Measurements from ENCODE around the gene NTNG2.

NTNG2 gene

GRCh38 chr9:132161743-132162184 lies at the start of gene NTNG2:
Gene NTNG2, plus strand, starts transcription at chr9:132162058. Its CDS starts 4,774 bp downstream, at chr9:132166832.
- no peak for TF ChIP-seq CTCF (conservative IDR thresholded peaks at IDR 0.05)
- H3K27ac ChIP-seq, result peak within 1 kb of the TSS; percentile 70; the same call in 1 of the 2 replicates

- H3K27ac ChIP-seq, result no peak overlapping the region; the same call in 1 of the 2 replicates
- TF ChIP-seq CTCF (conservative IDR thresholded peaks at IDR 0.05), result no peak
Observed at GRCh38 chr9:132114102-132114707, 47.7 kb upstream of the NTNG2 start.

- TF ChIP-seq CTCF (conservative IDR thresholded peaks at IDR 0.05), result no peak
- H3K27ac ChIP-seq, result no peak overlapping the region
Observed at GRCh38 chr9:132116583-132116982, 45.3 kb upstream of the NTNG2 start.

GRCh38 chr9:132117694-132118093 lies 44.2 kb upstream of the NTNG2 start:
- H3K27ac ChIP-seq, result no peak overlapping the region
- TF ChIP-seq CTCF (conservative IDR thresholded peaks at IDR 0.05), result no peak

- no peak for TF ChIP-seq CTCF (conservative IDR thresholded peaks at IDR 0.05)
- no peak overlapping the region for H3K27ac ChIP-seq
Observed at GRCh38 chr9:132121021-132121420, 40.8 kb upstream of the NTNG2 start.

GRCh38 chr9:132124800-132125199 lies 37.1 kb upstream of the NTNG2 start:
- no peak for TF ChIP-seq CTCF (conservative IDR thresholded peaks at IDR 0.05)
- no peak overlapping the region for H3K27ac ChIP-seq

- H3K27ac ChIP-seq, result no peak overlapping the region
- TF ChIP-seq CTCF (conservative IDR thresholded peaks at IDR 0.05), result no peak
Observed at GRCh38 chr9:132125361-132125760, 36.5 kb upstream of the NTNG2 start.
